Hepatocyte (in vitro differentiated cells): Measurements from ENCODE around the gene GAREM2.

Source experiments
- CTCF ChIP-seq: fragments of 200-600 bp; sonication (generic); IDR thresholded peaks from 2 replicates; pipeline ENCODE4 v1.5.1; 2016; ENCODE audit warnings: antibody characterized with exemption, mild to moderate bottlenecking; ENCODE audit not compliant: poor library complexity
- EZH2phosphoT487 ChIP-seq: fragments of 200-600 bp; sonication (generic); IDR thresholded peaks from one replicate; pipeline ENCODE4 v1.6.1; 2018; ENCODE audit warnings: antibody characterized with exemption, mild to moderate bottlenecking, low read depth, moderate library complexity; ENCODE audit not compliant: unreplicated experiment, severe bottlenecking

DNA sequence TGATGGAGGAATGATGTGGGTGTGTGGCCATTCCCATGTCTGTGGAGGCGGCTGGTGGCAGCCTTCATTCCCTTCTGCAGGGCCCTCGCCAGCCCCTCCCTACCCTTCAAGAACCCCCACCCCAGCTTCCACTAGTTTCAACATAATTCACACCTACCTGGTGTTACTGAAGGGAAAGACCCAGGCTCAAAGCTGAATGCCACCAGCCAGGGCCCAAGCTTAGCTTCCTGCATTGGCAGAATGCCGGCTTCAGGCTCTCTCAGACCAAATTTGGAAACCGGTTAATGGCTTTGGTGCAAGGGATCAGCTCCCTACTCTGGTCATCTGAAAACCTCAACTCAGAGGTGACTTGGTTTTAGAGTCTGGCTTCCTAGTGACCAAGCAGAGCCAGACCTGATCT, 16.9 kb downstream of the GAREM2 start:
- TF ChIP-seq EZH2phosphoT487 (no peak), CTCF (no peak)
